Dendritic cell treated with granulocyte-macrophage colony-stimulating factor and Interleukin-4, amounts not matched to agents 40 ng/mL and 50 ng/mL, for 4 days (primary cell): ENCODE results near the gene POU2F3.
"Not testable (repeated sequence)": the region's sequence is repeated elsewhere in the genome, so short reads cannot be mapped to it uniquely, and the experiment has no call there.

Experiments used
- H3K27ac Mint-ChIP-seq: one replicate; pipeline ENCODE4 v1.8.0; 2022; ENCODE audit warnings: mild to moderate bottlenecking, mixed read lengths
- H3K27me3 Mint-ChIP-seq: one replicate; pipeline ENCODE4 v1.8.0; 2022; ENCODE audit warnings: mild to moderate bottlenecking, mixed read lengths
- H3K36me3 Mint-ChIP-seq: one replicate; pipeline ENCODE4 v1.8.0; 2022; ENCODE audit warnings: low read depth, mixed read lengths
- H3K4me1 Mint-ChIP-seq: one replicate; pipeline ENCODE4 v1.8.0; 2022; ENCODE audit warnings: low read depth, mixed read lengths
- H3K4me3 Mint-ChIP-seq: one replicate; pipeline ENCODE4 v1.8.0; 2022; ENCODE audit warnings: mild to moderate bottlenecking, moderate library complexity, mixed read lengths
- H3K9me3 Mint-ChIP-seq: one replicate; pipeline ENCODE4 v1.8.0; 2022; ENCODE audit warnings: mixed read lengths
- intact Hi-C: fragments of 100-400 bp; cut with micrococcal nuclease; formaldehyde crosslinking; loops from one replicate; pipeline ENCODE4 v1.15.0; 2022

POU2F3 gene

GRCh38 chr11:120259988-120260565 lies 20.1 kb downstream of the POU2F3 start:
- intact Hi-C loops, result no loop called here
- no peak overlapping the region for H3K4me3 Mint-ChIP-seq
- H3K4me1 Mint-ChIP-seq, result no peaks in the 10 kb centered on the region
- H3K36me3 Mint-ChIP-seq, result no peaks in the 10 kb centered on the region
- no peak overlapping the region for H3K27ac Mint-ChIP-seq
- H3K9me3 Mint-ChIP-seq, result no peaks in the 10 kb centered on the region
- peaks cover 65% of the 10 kb centered on the region for H3K27me3 Mint-ChIP-seq

GRCh38 chr11:120260616-120261015 lies 20.7 kb downstream of the POU2F3 start:
- Mint-ChIP-seq H3K4me3 (no peak overlapping the region), H3K36me3 (no peaks in the 10 kb centered on the region), H3K4me1 (no peaks in the 10 kb centered on the region), H3K27me3 (peaks cover 61% of the 10 kb centered on the region), H3K9me3 (no peaks in the 10 kb centered on the region), H3K27ac (no peak overlapping the region)
- intact Hi-C loops, result no loop called here

- Mint-ChIP-seq H3K4me1 (no peaks in the 10 kb centered on the region), H3K4me3 (no peak overlapping the region), H3K36me3 (no peaks in the 10 kb centered on the region), H3K27me3 (peaks cover 61% of the 10 kb centered on the region), H3K9me3 (no peaks in the 10 kb centered on the region), H3K27ac (no peak overlapping the region)
- intact Hi-C loops, result no loop called here
Measured at GRCh38 chr11:120261321-120261720, 21.4 kb downstream of the POU2F3 start.

GRCh38 chr11:120261931-120262330 lies 22.0 kb downstream of the POU2F3 start:
- H3K4me3 Mint-ChIP-seq, result no peak overlapping the region
- no peaks in the 10 kb centered on the region for H3K4me1 Mint-ChIP-seq
- no peak overlapping the region for H3K27ac Mint-ChIP-seq
- H3K36me3 Mint-ChIP-seq, result no peaks in the 10 kb centered on the region
- intact Hi-C loops, result no loop called here
- peaks cover 62% of the 10 kb centered on the region for H3K27me3 Mint-ChIP-seq
- H3K9me3 Mint-ChIP-seq, result no peaks in the 10 kb centered on the region

- no peaks in the 10 kb centered on the region for H3K9me3 Mint-ChIP-seq
- no peak overlapping the region for H3K27ac Mint-ChIP-seq
- H3K4me3 Mint-ChIP-seq, result no peak overlapping the region
- no peaks in the 10 kb centered on the region for H3K4me1 Mint-ChIP-seq
- intact Hi-C loops, result no loop called here
- H3K36me3 Mint-ChIP-seq, result no peaks in the 10 kb centered on the region
- H3K27me3 Mint-ChIP-seq, result peaks cover 47% of the 10 kb centered on the region
Measured at GRCh38 chr11:120267319-120267718, 27.4 kb downstream of the POU2F3 start.

- Mint-ChIP-seq H3K4me3 (no peak overlapping the region), H3K9me3 (no peaks in the 10 kb centered on the region), H3K36me3 (no peaks in the 10 kb centered on the region), H3K27ac (no peak overlapping the region), H3K27me3 (peaks cover 44% of the 10 kb centered on the region), H3K4me1 (no peaks in the 10 kb centered on the region)
- intact Hi-C loops, result no loop called here
Measured at GRCh38 chr11:120268686-120269085, 28.7 kb downstream of the POU2F3 start.

GRCh38 chr11:120270386-120270785 lies 30.4 kb downstream of the POU2F3 start:
- Mint-ChIP-seq H3K9me3 (no peaks in the 10 kb centered on the region), H3K27ac (no peak overlapping the region), H3K36me3 (no peaks in the 10 kb centered on the region), H3K4me1 (no peaks in the 10 kb centered on the region), H3K27me3 (peaks cover 52% of the 10 kb centered on the region), H3K4me3 (no peak overlapping the region)
- intact Hi-C loops, result no loop called here

GRCh38 chr11:120271672-120272071 lies 31.7 kb downstream of the POU2F3 start:
- Mint-ChIP-seq H3K27ac (no peak overlapping the region), H3K27me3 (peaks cover 46% of the 10 kb centered on the region), H3K4me1 (no peaks in the 10 kb centered on the region), H3K9me3 (no peaks in the 10 kb centered on the region), H3K4me3 (no peak overlapping the region), H3K36me3 (no peaks in the 10 kb centered on the region)
- intact Hi-C loops, result no loop called here

GRCh38 chr11:120272303-120272702 lies 32.4 kb downstream of the POU2F3 start:
- Mint-ChIP-seq H3K27me3 (peaks cover 41% of the 10 kb centered on the region), H3K27ac (no peak overlapping the region), H3K4me1 (no peaks in the 10 kb centered on the region), H3K9me3 (no peaks in the 10 kb centered on the region), H3K4me3 (no peak overlapping the region), H3K36me3 (no peaks in the 10 kb centered on the region)
- intact Hi-C loops, result no loop called here

- Mint-ChIP-seq H3K27ac (no peak overlapping the region), H3K4me1 (no peaks in the 10 kb centered on the region), H3K4me3 (no peak overlapping the region), H3K9me3 (no peaks in the 10 kb centered on the region), H3K27me3 (peaks cover 44% of the 10 kb centered on the region), H3K36me3 (no peaks in the 10 kb centered on the region)
- intact Hi-C loops, result no loop called here
Measured at GRCh38 chr11:120273432-120273831, 33.5 kb downstream of the POU2F3 start.

- H3K4me3 Mint-ChIP-seq, intact Hi-C loops, H3K27ac Mint-ChIP-seq, H3K36me3 Mint-ChIP-seq, H3K9me3 Mint-ChIP-seq, H3K4me1 Mint-ChIP-seq: not testable (repeated sequence)
- H3K27me3 Mint-ChIP-seq, result peaks cover 40% of the 10 kb centered on the region
Measured at GRCh38 chr11:120273956-120274355, 34.0 kb downstream of the POU2F3 start.

GRCh38 chr11:120279502-120279901 lies 39.6 kb downstream of the POU2F3 start:
- no peak overlapping the region for H3K4me3 Mint-ChIP-seq
- no peaks in the 10 kb centered on the region for H3K9me3 Mint-ChIP-seq
- no peaks in the 10 kb centered on the region for H3K36me3 Mint-ChIP-seq
- H3K4me1 Mint-ChIP-seq, result peaks cover 6% of the 10 kb centered on the region
- intact Hi-C loops, result no loop called here
- H3K27me3 Mint-ChIP-seq, result peaks cover 45% of the 10 kb centered on the region
- H3K27ac Mint-ChIP-seq, result no peak overlapping the region

- Mint-ChIP-seq H3K36me3 (no peaks in the 10 kb centered on the region), H3K4me3 (no peak overlapping the region), H3K27me3 (peaks cover 38% of the 10 kb centered on the region), H3K27ac (no peak overlapping the region), H3K4me1 (peaks cover 6% of the 10 kb centered on the region), H3K9me3 (no peaks in the 10 kb centered on the region)
- intact Hi-C loops, result no loop called here
Measured at GRCh38 chr11:120280600-120281051, 40.7 kb downstream of the POU2F3 start.

GRCh38 chr11:120281143-120281795 lies 41.3 kb downstream of the POU2F3 start:
- intact Hi-C loops, result no loop called here
- Mint-ChIP-seq H3K4me1 (peaks cover 6% of the 10 kb centered on the region), H3K9me3 (no peaks in the 10 kb centered on the region), H3K27ac (no peak overlapping the region), H3K36me3 (no peaks in the 10 kb centered on the region), H3K4me3 (no peak overlapping the region), H3K27me3 (peaks cover 33% of the 10 kb centered on the region)

- intact Hi-C loops, result no loop called here
- no peaks in the 10 kb centered on the region for H3K36me3 Mint-ChIP-seq
- peaks cover 6% of the 10 kb centered on the region for H3K4me1 Mint-ChIP-seq
- H3K27ac Mint-ChIP-seq, result no peak overlapping the region
- peaks cover 32% of the 10 kb centered on the region for H3K27me3 Mint-ChIP-seq
- no peaks in the 10 kb centered on the region for H3K9me3 Mint-ChIP-seq
- H3K4me3 Mint-ChIP-seq, result no peak overlapping the region
Measured at GRCh38 chr11:120283124-120283523, 43.2 kb downstream of the POU2F3 start.
